Endothelial cell (in vitro differentiated cells): ENCODE results near the gene DNAJC28. TPM values are rescaled to one million over a fixed set of nuclear protein-coding genes. Genes with fewer than 3 reads are reported as not detected.
A peak's percentile ranks its signal among the peaks of the same experiment; 100 is the strongest.

Source experiments
- DNase-seq: peaks from one replicate; pipeline ENCODE4 v3.0.0; 2021; ENCODE audit warnings: low spot score
- H3K27ac Mint-ChIP-seq: one replicate; pipeline ENCODE4 v1.8.0; 2021; ENCODE audit warnings: mixed read lengths, inconsistent platforms; ENCODE audit not compliant: unreplicated experiment
- H3K27me3 Mint-ChIP-seq: one replicate; pipeline ENCODE4 v1.8.0; 2021; ENCODE audit warnings: mild to moderate bottlenecking, moderate library complexity, mixed read lengths, inconsistent platforms; ENCODE audit not compliant: unreplicated experiment
- H3K36me3 Mint-ChIP-seq: one replicate; pipeline ENCODE4 v1.8.0; 2021; ENCODE audit warnings: mild to moderate bottlenecking, low read depth, mixed read lengths, inconsistent platforms; ENCODE audit not compliant: unreplicated experiment
- H3K4me1 Mint-ChIP-seq: one replicate; pipeline ENCODE4 v1.8.0; 2021; ENCODE audit warnings: mild to moderate bottlenecking, mixed read lengths, inconsistent platforms; ENCODE audit not compliant: unreplicated experiment
- H3K4me3 Mint-ChIP-seq: one replicate; pipeline ENCODE4 v1.8.0; 2021; ENCODE audit warnings: mild to moderate bottlenecking, mixed read lengths, inconsistent platforms; ENCODE audit not compliant: unreplicated experiment
- H3K9me3 Mint-ChIP-seq: one replicate; pipeline ENCODE4 v1.8.0; 2021; ENCODE audit warnings: mixed read lengths, inconsistent platforms; ENCODE audit not compliant: unreplicated experiment
- CTCF ChIP-seq: fragments of 200-600 bp; sonication (generic); IDR thresholded peaks from one replicate; pipeline ENCODE4 v1.5.0; 2021; ENCODE audit warnings: antibody characterized with exemption; ENCODE audit not compliant: unreplicated experiment
- total RNA-seq: library from RNA; stranded (reverse); fragmentation: NEBNext Ultra II Directional; extraction: Animal tissue kit (Norgen Biotek cat#: 25700); gene quantifications from one replicate; pipeline ENCODE4 v1.2.1, GENCODE V29; 2021; ENCODE audit not compliant: unreplicated experiment

Gene DNAJC28
- total RNA-seq, 1 donor from 2014 or later = 3.3 TPM

GRCh38 chr21:33488936-33489335 is 2.6 kb downstream of the DNAJC28 start:
- H3K27me3 Mint-ChIP-seq = no peaks in the 10 kb centered on the region
- peaks cover 9% of the 10 kb centered on the region for H3K36me3 Mint-ChIP-seq
- no peak for TF ChIP-seq CTCF
- H3K4me1 Mint-ChIP-seq = peaks cover 5% of the 10 kb centered on the region
- no peak for DNase-seq
- H3K9me3 Mint-ChIP-seq = no peaks in the 10 kb centered on the region
- H3K27ac Mint-ChIP-seq = no peak overlapping the region
- H3K4me3 Mint-ChIP-seq = no peak overlapping the region

GRCh38 chr21:33487996-33488395 is 3.5 kb downstream of the DNAJC28 start:
- DNase-seq = no peak
- peaks cover 5% of the 10 kb centered on the region for H3K4me1 Mint-ChIP-seq
- H3K4me3 Mint-ChIP-seq = no peak overlapping the region
- H3K36me3 Mint-ChIP-seq = peaks cover 9% of the 10 kb centered on the region
- no peaks in the 10 kb centered on the region for H3K27me3 Mint-ChIP-seq
- no peaks in the 10 kb centered on the region for H3K9me3 Mint-ChIP-seq
- no peak overlapping the region for H3K27ac Mint-ChIP-seq
- TF ChIP-seq CTCF = no peak

DNA sequence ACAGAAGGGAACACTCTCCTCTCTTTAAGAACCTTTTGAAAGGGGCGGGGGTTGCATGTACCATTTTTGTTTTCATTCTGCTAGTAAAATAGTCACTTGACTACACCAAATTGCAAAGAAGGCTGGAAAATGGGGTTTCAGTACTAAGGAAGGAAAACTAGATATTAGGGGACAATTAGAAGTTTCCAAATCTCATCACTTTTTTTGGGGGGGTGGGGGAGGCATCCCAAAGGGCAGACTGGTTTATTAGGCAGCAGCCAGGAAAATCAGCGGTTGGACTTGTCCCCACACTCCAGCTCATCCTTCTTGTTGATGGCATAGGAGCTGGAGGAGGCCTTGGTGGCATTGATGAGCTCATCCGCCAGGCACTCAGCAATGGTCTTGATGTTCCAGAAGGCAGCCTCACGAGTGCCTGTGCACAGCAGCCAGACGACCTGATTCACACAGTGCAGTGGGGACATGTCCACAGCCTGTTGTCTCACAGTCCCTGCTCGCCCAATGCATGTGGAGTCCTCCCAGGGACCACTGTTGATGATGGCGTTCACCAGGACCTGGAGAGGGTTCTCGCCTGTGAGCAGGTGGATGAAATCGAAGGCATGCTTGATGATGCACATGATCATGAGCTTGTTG is 10.1 kb downstream of the DNAJC28 start:
- DNase-seq = no peak
- peak overlapping the region; percentile 97 for H3K4me3 Mint-ChIP-seq
- H3K4me1 Mint-ChIP-seq = peaks cover 10% of the 10 kb centered on the region
- peaks cover 10% of the 10 kb centered on the region for H3K36me3 Mint-ChIP-seq
- H3K27me3 Mint-ChIP-seq = peaks cover 7% of the 10 kb centered on the region
- TF ChIP-seq CTCF = no peak
- H3K27ac Mint-ChIP-seq = no peak overlapping the region
- H3K9me3 Mint-ChIP-seq = no peaks in the 10 kb centered on the region

DNA sequence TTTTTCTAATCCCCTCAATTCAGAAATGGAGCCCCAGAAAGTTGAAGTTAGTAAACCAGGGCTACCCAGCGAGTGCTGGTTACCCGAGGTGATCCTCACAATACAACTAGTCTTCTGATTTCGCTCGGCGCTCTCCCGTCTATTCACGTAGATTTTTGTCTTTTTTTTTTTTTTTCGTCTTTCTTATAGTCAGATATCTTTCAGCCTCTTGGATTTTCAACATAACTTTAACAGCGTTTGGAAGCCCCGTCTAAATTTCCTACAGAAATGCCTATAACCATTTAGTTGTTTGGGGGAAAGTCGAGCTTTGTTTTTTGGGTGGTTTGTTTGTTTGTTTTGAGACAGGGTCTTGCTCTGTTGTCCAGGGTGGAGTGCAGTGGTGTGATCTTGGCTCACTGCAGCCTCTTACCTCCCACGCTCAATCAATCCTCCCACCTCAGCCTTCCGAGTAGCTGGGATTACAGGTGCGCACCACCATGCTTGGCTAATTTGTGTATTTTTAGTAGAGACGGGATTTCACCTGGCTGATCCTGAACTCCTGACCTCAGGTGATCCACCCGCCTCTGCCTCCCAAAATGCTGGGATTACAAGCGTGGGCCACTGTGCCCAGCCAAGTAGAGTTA is 10.9 kb downstream of the DNAJC28 start:
- Mint-ChIP-seq H3K27me3 (peaks cover 7% of the 10 kb centered on the region), H3K27ac (peak overlapping the region; percentile 93), H3K9me3 (no peaks in the 10 kb centered on the region), H3K36me3 (peaks cover 10% of the 10 kb centered on the region), H3K4me3 (peak overlapping the region; percentile 97), H3K4me1 (peaks cover 10% of the 10 kb centered on the region)
- no peak for TF ChIP-seq CTCF
- DNase-seq = no peak

DNA sequence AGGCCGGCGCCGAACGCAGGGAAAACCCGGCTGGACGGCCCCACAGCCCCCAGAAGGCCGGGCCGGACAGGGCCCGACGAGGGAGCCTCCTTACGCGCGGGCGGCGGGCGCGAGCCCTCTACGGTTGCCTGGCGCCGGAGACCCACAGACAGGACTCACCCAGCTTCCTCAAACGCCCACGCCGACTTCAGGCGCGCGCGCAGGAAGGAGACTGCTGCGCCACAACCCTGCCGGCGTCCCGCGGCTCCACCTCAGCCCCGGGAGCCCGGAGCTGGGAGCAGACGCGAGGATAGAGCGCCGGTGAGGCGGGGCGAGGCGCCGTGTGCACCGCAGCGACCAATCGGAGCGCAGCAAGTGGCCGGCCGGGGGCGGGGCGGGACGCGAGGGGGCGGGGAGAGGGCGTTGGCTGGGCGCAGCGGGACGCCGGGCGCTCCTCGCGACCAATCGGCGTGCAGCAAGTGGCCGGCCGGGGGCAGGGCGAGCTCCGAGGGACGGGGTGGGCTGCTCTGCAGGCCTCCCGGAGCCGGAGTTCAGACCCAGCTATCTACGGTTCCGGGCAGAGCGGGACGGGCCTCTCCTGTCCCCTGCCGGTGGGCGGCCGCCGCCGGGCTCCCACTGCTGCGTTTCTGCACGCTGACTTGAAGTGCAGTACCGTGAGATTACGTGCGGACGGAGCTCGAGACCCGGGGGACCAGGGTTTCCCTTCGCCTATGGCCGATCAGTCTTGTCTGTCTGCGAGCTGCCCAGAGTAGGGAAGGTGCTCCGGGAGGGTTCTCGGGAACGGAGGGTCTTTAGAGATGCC is 11.6 kb downstream of the DNAJC28 start, which contains the start of gene TMEM50B:
Gene TMEM50B, minus strand, starts transcription at position 296 of the 802 bp plus-strand sequence. CDS start 11,089 bp downstream, outside the sequence.
- Mint-ChIP-seq H3K9me3 (no peaks in the 10 kb centered on the region), H3K27me3 (peaks cover 7% of the 10 kb centered on the region), H3K27ac (peak within 1 kb of the TSS; percentile 93), H3K4me1 (peaks cover 10% of the 10 kb centered on the region), H3K36me3 (peaks cover 10% of the 10 kb centered on the region), H3K4me3 (peak within 1 kb of the TSS; percentile 97)
- DNase-seq = peak; percentile 96
- no peak for TF ChIP-seq CTCF
